ENCODE measurements around the gene RNU7-1.

DNA sequence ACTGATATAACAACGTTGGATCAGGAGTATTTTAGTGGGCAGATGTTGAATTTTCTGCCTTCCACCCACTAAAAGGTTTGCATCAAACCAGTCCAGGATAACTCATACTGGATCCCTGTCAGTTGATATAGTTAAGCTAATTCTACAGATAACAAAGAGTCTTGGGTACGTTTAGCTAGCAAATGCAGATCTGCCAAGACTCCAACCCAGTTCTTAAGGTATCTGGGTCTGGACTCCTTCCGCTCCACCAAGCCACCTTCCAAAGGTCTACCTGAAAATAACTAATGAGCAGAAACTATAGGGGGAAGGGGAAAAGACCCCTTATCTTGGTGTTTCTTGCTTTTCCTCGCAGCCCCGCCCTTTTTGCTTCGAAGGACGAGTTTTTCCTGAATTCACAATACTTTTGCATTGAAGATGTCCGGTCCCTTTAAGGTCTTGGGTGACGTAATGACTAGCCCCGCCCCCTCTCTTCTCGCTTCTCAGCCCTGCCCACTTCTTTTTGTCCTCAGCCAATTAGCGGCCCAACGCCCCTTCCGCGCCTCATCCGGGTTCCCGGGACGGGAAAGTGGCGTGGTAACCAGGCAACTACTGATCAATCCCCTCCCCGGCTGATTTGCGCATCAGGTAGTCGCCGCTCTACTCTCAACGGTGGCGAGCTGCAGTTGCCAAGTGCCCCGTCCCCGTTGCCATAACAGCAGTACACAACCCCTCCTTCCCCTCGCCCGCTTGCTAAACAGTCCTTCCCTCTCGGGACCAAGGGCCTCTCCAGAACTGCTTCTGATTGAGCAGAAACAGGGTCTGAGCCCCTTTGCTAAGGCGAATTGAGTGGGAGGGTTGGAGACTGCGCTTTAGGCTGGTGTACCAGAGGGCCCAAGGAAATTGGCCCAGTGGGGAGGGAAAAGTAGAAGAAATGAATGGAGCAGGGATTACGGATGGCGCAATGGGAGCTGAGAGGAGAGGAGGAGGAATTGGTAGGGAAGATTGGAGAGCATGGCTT, 39.0 kb upstream of the RNU7-1 start, which contains the start of gene LRRC23:
- TF ChIP-seq, protein P1, sequence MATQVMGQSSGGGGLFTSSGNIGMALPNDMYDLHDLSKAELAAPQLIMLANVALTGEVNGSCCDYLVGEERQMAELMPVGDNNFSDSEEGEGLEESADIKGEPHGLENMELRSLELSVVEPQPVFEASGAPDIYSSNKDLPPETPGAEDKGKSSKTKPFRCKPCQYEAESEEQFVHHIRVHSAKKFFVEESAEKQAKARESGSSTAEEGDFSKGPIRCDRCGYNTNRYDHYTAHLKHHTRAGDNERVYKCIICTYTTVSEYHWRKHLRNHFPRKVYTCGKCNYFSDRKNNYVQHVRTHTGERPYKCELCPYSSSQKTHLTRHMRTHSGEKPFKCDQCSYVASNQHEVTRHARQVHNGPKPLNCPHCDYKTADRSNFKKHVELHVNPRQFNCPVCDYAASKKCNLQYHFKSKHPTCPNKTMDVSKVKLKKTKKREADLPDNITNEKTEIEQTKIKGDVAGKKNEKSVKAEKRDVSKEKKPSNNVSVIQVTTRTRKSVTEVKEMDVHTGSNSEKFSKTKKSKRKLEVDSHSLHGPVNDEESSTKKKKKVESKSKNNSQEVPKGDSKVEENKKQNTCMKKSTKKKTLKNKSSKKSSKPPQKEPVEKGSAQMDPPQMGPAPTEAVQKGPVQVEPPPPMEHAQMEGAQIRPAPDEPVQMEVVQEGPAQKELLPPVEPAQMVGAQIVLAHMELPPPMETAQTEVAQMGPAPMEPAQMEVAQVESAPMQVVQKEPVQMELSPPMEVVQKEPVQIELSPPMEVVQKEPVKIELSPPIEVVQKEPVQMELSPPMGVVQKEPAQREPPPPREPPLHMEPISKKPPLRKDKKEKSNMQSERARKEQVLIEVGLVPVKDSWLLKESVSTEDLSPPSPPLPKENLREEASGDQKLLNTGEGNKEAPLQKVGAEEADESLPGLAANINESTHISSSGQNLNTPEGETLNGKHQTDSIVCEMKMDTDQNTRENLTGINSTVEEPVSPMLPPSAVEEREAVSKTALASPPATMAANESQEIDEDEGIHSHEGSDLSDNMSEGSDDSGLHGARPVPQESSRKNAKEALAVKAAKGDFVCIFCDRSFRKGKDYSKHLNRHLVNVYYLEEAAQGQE (IDR thresholded peaks at IDR 0.05; ENCODE audit: insufficient read depth in 1 of 2, low read depth in 2 of 2, low read length in 2 of 2), result no peak
- TF ChIP-seq POLR2AphosphoS5 (IDR thresholded peaks at IDR 0.05; ENCODE audit: low read depth, low read length) (no peak), SIN3A (IDR thresholded peaks at IDR 0.05; ENCODE audit: borderline replicate concordance, insufficient read depth, low read length) (no peak), TAF1 (IDR thresholded peaks at IDR 0.05; ENCODE audit: borderline replicate concordance, insufficient read depth, low read length) (no peak)
